ENCODE results near the gene CDON.
A peak's percentile ranks its signal among the peaks of the same experiment; 100 is the strongest.
"Not testable (repeated sequence)": the region's sequence is repeated elsewhere in the genome, so short reads cannot be mapped to it uniquely, and the experiment has no call there.

Gene CDON

GRCh38 chr11:126046570-126047195 is 16.0 kb downstream of the CDON start:
- no peak for DNase-seq

DNA sequence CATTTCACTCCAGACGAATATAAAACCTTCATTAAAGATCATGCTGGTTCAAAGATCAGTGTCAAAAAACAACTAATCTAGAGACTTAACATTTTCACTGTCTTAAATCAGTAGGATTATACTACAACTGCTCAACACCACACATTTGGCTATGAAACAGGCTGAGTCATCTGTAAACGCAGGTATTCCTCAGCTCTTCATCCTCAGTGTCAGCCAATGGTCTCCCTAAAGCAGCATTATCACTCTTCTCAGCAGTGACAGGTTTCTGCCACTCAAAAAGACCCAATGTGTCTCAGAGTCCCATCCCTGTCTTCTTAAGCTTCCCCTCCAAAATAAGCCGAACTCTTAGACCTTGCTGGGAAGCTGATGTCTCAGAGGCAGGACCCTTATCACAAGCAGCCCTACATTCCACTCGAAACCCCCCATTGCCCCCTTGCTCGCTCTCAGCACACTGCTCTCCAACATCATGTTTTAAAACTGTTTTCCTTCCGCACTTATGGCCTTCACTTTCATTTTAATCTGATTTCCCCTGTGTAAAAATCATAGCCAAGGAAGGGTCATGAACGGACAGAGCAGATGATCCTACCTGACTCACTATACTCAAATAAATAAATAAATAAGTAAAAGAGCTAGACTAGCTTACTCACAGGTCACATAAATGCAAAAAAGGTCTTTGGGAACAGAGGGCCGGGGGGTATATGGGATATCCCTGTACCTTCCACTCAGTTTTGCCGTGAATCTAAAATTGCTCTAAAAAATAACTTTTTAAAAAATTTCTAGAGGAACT is 23.0 kb downstream of the CDON start:
- DNase-seq = peak; percentile 61

DNA sequence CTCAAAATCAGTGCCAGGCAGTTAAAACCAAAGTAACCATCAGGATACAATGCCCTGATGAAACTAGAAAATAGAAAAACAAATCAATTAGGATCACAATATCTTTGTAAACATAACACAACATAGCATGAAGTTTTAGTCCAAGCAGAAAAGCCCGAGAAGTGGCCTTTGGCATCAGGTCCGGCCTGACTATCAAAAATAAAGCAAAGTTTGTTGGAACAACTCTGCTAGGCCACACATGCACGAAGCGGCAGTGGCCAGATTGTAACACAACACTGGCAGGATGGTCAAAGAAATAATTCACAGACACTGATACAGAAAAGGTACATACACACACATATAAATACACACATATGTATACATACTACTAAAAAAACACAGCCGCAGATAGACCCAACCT is 26.9 kb downstream of the CDON start:
- DNase-seq = no peak

- no peak for DNase-seq
Observed at GRCh38 chr11:126034933-126035425, 27.7 kb downstream of the CDON start.

DNA sequence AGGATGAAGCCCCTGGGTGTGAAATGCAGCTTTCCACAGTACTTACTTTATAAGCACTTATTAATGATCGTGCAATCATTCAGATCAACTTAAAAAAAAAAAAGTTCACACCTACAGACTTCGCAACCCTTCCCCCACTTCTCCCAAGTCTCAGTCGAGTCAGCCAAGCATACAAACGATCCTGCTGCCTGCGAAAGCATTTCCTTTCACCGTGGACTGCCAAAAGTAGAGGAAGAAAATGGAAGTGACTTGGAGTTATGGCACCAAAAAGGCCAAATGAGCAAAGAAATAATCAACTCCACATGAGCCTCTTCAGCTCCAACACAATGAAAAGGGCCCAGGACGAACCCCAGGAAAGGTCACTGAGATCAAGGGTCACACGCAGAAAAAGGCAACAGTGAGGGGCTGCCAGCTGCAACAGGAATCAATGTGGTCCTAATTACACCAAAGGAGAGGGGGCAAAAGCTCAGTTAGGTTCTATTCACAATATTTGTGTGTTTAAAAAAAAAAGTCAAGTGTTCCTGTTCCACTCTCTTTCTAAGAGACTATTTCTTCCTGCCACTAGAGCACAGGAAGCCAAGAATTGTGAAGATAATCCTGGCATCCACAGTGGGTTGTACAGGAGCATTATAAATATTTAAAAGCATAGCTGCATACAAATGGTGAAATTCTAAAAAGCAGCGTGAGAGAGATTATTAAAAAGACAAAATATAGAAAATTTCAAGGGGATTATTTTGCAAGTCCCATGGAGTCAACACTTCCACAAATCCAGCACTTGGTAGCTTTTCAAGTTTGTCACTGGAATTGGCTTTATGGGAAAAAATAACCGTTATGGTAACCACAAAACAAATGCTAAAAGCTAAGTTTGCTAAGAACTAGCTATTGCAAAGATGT is 28.4 kb downstream of the CDON start:
- DNase-seq = no peak

GRCh38 chr11:126032375-126032774 is 30.3 kb downstream of the CDON start:
- no peak for DNase-seq

- DNase-seq = peak; percentile 89
Observed at GRCh38 chr11:126029805-126030204, 32.9 kb downstream of the CDON start.

DNA sequence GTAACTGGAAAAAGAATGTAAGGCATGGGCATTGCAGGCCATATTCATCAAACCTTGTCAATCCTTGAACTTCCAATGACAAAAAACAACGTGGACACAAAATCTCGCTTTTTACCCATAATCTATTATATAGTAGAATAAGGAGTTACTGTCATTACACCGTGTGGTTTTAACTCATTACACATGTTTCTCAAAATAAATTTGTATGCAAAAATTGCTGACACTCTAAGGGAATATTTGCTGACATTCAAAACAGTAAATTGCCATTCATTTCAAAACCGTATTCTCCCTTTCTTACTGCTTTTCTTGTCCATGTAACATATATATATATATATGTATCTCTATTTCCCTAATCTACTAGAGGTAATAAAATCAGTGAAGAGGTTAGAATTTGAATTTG is 33.4 kb downstream of the CDON start:
- no peak for DNase-seq

DNA sequence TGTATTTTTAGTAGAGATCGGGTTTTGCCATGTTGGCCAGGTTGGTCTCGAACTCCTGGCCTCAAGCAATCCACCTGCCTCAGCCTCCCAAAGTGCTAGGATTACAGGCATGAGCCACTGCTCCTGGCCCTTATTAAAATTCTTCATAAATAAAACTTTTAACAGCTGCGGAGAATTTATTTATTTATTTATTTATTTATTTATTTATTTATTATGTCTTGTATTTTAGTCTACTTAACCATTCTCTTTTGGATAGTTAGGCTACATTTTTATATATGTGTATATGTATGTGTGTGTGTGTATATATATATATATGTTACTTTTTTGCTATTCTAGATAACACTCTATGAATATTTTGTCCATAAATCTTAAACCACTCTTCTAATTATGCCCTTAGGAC is 34.1 kb downstream of the CDON start:
- DNase-seq = not testable (repeated sequence)

- DNase-seq = no peak
Observed at GRCh38 chr11:126026579-126026978, 36.1 kb downstream of the CDON start.

DNA sequence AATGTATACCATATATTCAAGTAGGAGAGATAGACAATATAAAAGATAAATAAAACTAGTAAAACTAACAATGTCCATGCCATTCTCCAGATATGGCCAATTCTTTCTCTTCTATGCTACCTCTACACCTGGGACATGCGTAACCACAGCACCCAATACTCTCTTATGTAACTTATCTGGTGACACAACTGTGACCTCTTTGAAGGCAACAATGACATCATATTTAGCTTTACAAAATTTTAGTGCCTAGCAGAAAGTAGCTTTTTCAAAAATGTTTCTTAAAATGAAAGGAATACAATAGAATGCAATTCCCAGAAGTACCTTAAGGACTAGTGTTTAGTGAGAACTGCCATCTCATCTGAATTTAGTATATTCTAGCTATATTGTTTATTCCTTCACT is 36.8 kb downstream of the CDON start:
- no peak for DNase-seq

GRCh38 chr11:126024123-126024522 is 38.5 kb downstream of the CDON start:
- DNase-seq = no peak

- DNase-seq = no peak
Observed at GRCh38 chr11:126012852-126013251, 49.8 kb downstream of the CDON start.

- no peak for DNase-seq
Observed at GRCh38 chr11:126011754-126012153, 50.9 kb downstream of the CDON start.

DNA sequence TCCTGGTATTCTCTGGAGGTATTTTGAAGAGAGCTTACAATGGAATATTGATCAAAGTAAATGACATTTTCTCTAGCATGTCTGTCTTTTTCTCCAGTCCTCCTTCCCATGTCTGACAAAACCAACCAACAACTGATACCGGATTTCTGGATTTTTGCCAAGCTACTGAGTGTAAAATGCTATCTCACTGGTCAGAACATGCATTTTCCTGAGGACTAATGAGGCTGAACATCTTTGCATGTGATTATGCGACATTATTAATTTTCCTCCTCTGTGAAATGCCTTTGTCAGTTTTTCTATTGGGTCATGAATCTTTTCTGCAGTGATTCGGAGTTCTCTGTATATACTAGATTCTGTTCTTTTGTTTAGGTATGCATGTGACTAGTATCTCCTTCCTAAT is 51.4 kb downstream of the CDON start:
- DNase-seq = no peak

- no peak for DNase-seq
Observed at GRCh38 chr11:126008956-126009355, 53.7 kb downstream of the CDON start.

- no peak for DNase-seq
Observed at GRCh38 chr11:126007238-126007637, 55.4 kb downstream of the CDON start.

DNA sequence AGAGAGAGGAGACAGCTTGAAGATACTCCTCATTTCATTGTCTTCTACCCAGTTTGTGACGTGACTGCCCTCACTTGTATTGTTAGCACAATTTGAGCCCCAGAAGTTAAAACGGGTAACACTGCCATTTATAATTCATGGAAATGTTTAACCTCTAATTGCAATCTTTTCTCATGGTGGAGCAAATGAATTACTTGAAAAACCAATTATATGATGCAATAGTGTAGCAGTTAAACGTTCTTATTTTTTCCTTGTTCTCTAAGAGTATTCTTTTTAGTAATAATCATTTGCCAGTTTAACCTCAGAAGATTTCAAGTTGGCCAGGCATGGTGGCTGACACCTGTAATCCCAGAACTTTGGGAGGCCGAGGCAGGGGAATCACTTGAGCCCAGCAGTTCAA is 56.6 kb downstream of the CDON start:
- DNase-seq = no peak

- no peak for DNase-seq
Observed at GRCh38 chr11:126002181-126002580, 60.5 kb downstream of the CDON start.

- DNase-seq = no peak
Observed at GRCh38 chr11:125999234-125999880, 63.3 kb downstream of the CDON start.

- no peak for DNase-seq
Observed at GRCh38 chr11:125998267-125998666, 64.4 kb downstream of the CDON start.

GRCh38 chr11:125995313-125995712 is 67.4 kb downstream of the CDON start:
- no peak for DNase-seq

DNA sequence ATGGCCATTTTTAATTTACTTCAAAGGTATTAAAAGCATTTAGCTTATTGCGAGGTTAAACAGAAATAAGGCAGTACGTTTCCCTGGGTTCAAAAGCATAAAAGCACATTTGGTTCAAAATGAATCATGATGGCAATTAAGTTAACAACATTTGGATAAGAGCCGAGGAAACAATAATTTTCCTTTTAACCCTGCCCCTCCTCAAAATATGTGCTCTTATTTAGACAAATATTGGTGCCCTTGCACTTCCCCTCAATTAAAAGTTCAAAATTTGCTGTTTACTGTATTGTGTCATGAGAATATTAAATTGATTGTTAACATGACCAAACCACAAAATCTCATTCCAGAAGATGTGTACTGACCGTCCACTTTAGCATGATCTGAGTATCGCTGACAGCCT is 68.2 kb downstream of the CDON start:
- DNase-seq = no peak
